ENCODE measurements around the gene RALGPS1. TPM values are rescaled to one million over a fixed set of nuclear protein-coding genes. Genes with fewer than 3 reads are reported as not detected.

The RALGPS1 gene
- total RNA-seq, 2 experiments from 2014 or later, result 1.9 to 2.2 TPM

DNA sequence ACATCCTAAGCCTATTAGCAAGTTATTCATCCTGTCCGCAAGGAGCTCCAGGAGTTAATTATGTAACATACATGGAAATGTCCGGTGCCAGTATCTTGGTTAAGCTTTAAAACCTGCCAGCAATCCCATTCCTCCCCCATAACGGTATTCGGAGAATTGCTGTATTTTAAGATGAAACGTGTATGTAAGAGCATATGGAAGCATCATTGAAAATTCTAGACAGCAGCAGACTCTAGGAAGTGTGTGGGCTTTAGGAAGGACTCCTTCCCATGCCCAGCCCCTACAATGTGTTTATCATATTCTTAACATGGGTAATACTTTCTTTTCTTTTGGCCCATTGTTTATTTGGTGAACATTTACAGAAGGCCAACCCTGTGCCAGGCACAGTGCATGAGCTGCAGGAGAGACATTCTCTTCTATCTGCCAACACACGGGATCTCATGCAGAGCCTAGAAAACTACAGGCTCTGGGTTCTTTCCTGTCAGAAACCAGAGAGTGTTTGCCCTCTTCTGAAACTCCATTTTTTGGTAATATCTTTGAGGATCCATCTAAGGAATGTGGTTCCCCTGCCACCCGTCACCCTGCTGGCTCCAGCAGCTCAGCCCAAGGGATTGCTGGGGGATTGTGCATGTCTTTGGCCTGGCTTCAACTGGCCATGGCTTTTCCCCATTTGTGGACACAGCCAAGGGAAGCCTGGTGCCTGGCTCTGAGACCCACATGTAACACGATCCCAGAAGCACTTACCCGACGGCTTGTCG, 192.8 kb downstream of the RALGPS1 start:
- POLR2A ChIA-PET, result no interaction called here
- Mint-ChIP-seq H3K4me3 (no peak overlapping the region), H3K36me3 (ENCODE audit: low read depth) (no peaks in the 10 kb centered on the region), H3K27me3 (peaks cover 10% of the 10 kb centered on the region), H3K4me1 (no peaks in the 10 kb centered on the region), H3K27ac (no peak overlapping the region), H3K9me3 (no peaks in the 10 kb centered on the region)
- CTCF ChIA-PET, result interaction anchor here (3.3 kb wide), 1 partner anchor 23 kb away, joined by 14 read pairs; no protein-coding TSS in a partner anchor
- no peak for DNase-seq

DNA sequence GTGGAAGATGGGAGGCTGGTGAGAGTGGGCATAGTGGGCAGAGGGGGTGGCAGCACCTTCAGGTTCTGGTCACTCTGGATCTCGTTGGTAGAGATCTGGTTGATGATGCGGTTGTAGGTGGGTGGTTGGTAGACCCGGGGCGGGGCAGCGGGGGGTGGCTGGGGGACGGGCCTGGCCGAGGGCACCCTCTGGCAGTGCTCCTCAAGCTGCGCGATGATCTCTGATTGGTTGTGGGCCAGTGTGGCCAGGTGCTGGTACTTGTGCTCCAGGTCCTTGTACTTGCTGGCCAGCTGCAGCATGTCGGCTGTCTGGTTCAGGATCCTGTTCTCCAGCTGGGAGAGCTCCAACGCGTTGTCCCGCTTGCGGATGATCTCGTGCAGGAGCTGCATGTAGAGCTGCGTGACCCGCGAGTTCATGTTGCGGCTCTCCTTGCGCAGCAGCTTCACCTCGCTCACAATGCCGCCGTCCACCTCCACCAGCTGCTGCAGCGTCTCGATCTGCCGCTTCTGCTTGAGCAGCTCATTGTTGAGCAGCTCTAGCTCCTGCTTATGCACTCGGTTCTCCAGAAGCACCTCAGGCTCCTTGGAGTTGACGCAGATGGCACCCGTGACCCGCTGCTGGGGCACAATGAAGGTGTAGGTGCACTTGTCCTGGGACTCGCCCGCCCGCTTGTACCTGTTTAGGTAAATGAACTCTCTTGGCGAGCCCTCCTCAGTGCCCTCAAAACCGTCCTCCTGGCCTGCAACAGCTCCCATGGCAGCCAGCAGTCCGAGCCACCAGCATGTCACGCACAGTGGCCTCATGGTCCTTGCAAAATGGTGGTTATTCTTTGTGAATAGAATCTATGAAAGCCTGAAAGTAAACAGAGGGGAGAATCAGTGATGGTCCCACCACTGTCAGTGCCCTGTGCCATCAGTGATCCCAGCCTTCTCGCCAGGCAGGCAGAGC, 193.6 kb downstream of the RALGPS1 start:
- no peaks in the 10 kb centered on the region for H3K36me3 Mint-ChIP-seq (ENCODE audit: low read depth)
- ChIA-PET CTCF (interaction anchor here (1.0 to 3.3 kb wide), 2 partner anchors 9 to 24 kb away, joined by 3 to 14 read pairs; no protein-coding TSS in a partner anchor), POLR2A (no interaction called here)
- DNase-seq, result no peak
- no peak overlapping the region for H3K27ac Mint-ChIP-seq
- H3K4me1 Mint-ChIP-seq, result no peaks in the 10 kb centered on the region
- no peaks in the 10 kb centered on the region for H3K9me3 Mint-ChIP-seq
- H3K4me3 Mint-ChIP-seq, result no peak overlapping the region
- H3K27me3 Mint-ChIP-seq, result peaks cover 10% of the 10 kb centered on the region

DNA sequence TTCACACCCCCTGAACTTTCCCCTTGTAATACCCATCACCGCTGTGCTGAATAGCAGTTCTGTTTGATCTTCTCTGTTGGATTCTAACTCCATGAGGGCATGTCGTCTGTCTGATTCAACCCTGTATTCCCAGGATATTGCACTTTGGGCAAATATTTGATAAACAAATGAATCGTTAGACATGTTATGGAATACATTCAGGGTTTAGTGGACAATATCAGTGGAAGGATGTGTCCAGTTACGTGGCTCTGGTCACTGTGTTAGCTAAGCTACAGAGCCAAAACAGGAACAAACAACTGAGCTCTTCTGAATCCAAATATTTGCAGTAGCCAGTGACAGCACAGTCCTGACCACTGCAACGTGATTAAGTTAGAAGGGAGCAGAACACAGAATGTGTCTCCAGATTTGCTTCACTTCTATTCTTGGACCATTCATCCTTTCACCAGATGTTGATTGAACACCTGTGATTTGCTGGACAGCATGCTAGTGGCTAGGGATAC, 194.7 kb downstream of the RALGPS1 start:
- ChIA-PET CTCF (interaction anchor here (0.6 to 1.0 kb wide), 2 partner anchors 8 to 14 kb away, joined by 3 read pairs; partner anchors contain the start of gene ANGPTL2), POLR2A (no interaction called here)
- H3K4me1 Mint-ChIP-seq, result no peaks in the 10 kb centered on the region
- no peaks in the 10 kb centered on the region for H3K36me3 Mint-ChIP-seq (ENCODE audit: low read depth)
- no peak for DNase-seq
- H3K9me3 Mint-ChIP-seq, result no peaks in the 10 kb centered on the region
- H3K4me3 Mint-ChIP-seq, result no peak overlapping the region
- H3K27me3 Mint-ChIP-seq, result peaks cover 7% of the 10 kb centered on the region
- no peak overlapping the region for H3K27ac Mint-ChIP-seq

DNA sequence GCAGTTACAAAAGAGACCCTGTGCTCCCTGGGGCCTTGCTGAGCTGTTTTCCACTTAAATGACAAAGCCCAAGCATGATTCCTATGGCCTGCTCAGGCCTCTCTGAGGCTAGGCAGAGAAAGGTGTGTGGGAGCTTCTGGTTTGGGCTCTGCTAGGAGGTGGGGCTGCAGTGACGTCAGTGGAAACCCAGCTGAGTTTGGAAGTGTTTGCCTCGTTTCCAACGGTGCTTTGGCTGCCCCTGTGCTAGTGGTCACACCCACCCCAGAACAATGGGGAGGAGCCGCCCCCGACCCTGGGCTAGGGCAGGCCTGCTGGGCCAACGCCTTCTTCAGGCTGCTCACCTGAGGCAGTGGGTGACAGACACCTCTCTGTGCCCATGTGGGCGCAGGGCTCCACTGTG, 197.5 kb downstream of the RALGPS1 start:
- POLR2A ChIA-PET, result no interaction called here
- Mint-ChIP-seq H3K27me3 (peaks cover 7% of the 10 kb centered on the region), H3K4me3 (no peak overlapping the region)

DNA sequence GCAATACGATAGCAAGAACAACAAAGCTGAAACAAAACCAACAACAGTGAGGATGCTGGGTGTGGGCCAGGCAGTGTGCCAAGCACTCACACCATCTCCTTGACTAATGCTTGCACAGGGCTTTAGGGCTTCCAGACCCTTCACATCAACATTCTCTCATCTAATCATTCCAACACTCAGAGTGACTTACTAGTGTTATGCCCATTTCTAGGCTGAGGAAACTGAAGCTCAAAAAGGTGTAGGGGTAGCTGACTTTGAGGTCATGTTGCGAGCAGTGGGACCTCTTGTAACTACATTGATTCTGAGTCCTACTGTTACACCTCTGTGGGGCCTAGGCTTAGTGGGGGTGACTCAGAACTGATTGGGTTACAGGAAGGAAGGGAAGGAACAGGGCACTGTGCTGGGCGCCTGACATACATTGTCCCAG, 198.2 kb downstream of the RALGPS1 start:
- Mint-ChIP-seq H3K36me3 (ENCODE audit: low read depth) (no peaks in the 10 kb centered on the region), H3K9me3 (no peaks in the 10 kb centered on the region), H3K27ac (no peak overlapping the region), H3K4me3 (no peak overlapping the region), H3K4me1 (peaks cover 19% of the 10 kb centered on the region), H3K27me3 (peaks cover 7% of the 10 kb centered on the region)
- DNase-seq, result no peak
- CTCF ChIA-PET, result interaction anchor here (1.4 to 2.0 kb wide), 2 partner anchors 10 to 18 kb away, joined by 4 read pairs; partner anchors contain the start of gene ANGPTL2
- POLR2A ChIA-PET, result no interaction called here

More for the DNA sequence above, 197.5 kb downstream of the RALGPS1 start:
- no peak for DNase-seq
- peaks cover 16% of the 10 kb centered on the region for H3K4me1 Mint-ChIP-seq
- no peak overlapping the region for H3K27ac Mint-ChIP-seq
- no peaks in the 10 kb centered on the region for H3K36me3 Mint-ChIP-seq (ENCODE audit: low read depth)
- CTCF ChIA-PET, result interaction anchor here (1.4 to 2.0 kb wide), 2 partner anchors 11 to 19 kb away, joined by 4 read pairs; partner anchors contain the start of gene ANGPTL2
- H3K9me3 Mint-ChIP-seq, result no peaks in the 10 kb centered on the region

DNA sequence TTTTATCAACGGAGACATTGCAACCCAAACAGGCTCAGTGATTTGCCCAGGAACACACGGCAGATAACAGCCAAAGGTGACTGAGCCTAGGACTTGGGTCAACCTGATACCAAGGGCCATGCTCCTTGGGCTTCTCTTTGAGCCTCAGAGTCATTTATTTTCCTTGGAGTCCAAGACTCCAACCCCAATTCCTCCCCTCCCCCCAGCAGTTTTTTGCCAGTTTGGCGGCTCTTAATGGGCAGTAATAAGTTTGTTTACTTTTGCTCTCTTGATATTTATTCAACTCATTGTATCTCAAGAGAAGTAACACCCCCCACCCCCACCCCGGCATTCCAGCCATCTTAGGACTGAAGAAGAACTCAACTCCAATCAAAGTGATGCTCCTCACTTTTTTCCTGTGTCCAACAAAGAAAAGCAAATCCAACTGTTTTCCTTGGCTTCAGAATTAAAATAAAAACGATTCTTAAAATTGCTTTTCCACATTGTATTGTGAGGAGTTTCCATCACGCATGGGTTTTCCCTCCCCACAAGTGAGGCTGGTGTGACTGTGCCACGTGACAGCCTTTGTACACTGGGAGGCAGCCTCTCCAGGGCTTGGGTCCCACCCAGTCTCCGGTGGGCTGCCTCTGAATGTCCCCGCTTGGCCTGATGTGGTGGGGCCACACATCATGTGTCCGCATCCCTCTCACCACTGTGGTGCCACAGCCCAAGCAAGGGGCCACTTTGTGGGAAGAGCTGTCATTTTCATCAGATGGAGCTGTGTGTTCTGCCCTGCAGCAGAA, 198.8 kb downstream of the RALGPS1 start:
- POLR2A ChIA-PET, result no interaction called here
- H3K27me3 Mint-ChIP-seq, result peaks cover 7% of the 10 kb centered on the region
- CTCF ChIA-PET, result interaction anchor here (1.8 to 2.2 kb wide), 2 partner anchors 10 to 17 kb away, joined by 4 to 5 read pairs; partner anchors contain the start of gene ANGPTL2

DNA sequence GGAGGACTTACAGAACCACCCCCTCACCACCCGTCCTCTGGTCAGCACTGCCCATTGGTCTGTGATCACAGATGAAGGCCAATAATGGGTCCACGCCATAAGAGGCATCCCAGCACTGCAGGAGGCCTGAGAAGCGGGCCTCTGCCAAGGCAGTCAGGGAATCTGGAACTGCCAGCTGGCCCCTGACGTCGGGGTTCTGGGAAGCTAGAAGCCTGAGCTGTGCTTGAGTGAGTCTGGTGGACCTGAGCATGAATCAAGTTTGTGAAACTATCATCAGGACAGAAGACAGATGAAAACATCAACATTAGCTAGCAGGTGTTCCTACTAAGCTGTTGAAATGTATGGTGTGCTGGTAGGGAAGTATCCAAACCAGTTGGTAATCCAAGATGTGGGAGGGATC, 200.0 kb downstream of the RALGPS1 start:
- ChIA-PET CTCF (interaction anchor here (1.8 to 2.2 kb wide), 2 partner anchors 8 to 16 kb away, joined by 4 to 5 read pairs; partner anchors contain the start of gene ANGPTL2), POLR2A (no interaction called here)
- H3K9me3 Mint-ChIP-seq, result no peaks in the 10 kb centered on the region
- H3K4me3 Mint-ChIP-seq, result no peak overlapping the region
- H3K36me3 Mint-ChIP-seq (ENCODE audit: low read depth), result no peaks in the 10 kb centered on the region
- no peak overlapping the region for H3K27ac Mint-ChIP-seq
- no peak for DNase-seq
- H3K4me1 Mint-ChIP-seq, result peaks cover 19% of the 10 kb centered on the region
- H3K27me3 Mint-ChIP-seq, result peaks cover 9% of the 10 kb centered on the region

More for the DNA sequence above, 198.8 kb downstream of the RALGPS1 start:
- Mint-ChIP-seq H3K4me3 (no peak overlapping the region), H3K4me1 (peaks cover 19% of the 10 kb centered on the region), H3K27ac (no peak overlapping the region), H3K9me3 (no peaks in the 10 kb centered on the region), H3K36me3 (ENCODE audit: low read depth) (no peaks in the 10 kb centered on the region)
- no peak for DNase-seq

DNA sequence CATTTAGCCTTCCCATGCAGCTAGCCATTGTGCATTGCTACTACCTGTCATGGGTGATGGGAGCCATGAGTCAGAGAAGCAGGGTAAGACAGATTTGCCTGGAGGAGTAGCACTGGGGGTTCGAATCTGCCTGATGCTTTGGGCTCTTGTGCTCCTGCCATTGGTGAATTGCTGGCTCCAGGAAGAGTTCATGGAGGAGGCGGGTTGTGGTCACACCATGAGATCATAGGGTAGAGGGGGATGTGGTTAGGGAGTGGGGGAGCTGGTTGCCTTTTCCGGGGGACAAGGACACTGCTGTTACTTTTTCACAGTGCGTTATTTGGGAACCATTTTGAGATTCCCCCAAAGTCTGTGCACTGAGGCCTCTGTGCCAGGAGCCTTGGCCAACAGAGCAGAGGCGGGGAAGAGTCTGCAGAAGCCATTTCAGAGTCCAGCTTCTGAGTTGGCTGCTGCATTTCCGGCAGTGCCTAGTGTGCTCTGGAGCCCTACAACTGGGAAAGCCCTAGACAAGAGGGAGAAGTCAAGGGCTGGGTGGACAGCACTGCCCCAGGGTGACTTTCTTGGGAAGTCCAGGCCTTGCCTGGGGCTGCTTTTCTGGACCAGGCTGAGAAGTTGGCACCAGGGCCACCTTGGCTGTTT, 201.6 kb downstream of the RALGPS1 start:
- H3K27ac Mint-ChIP-seq, result peak overlapping the region; percentile 72
- ChIA-PET POLR2A (no interaction called here), CTCF (interaction anchor here (1.3 kb wide), 2 partner anchors 8 to 14 kb away, joined by 3 read pairs; no protein-coding TSS in a partner anchor)
- peaks cover 19% of the 10 kb centered on the region for H3K4me1 Mint-ChIP-seq
- DNase-seq, result peak; percentile 21
- H3K27me3 Mint-ChIP-seq, result peaks cover 15% of the 10 kb centered on the region
- H3K9me3 Mint-ChIP-seq, result no peaks in the 10 kb centered on the region
- peak overlapping the region; percentile 23 for H3K4me3 Mint-ChIP-seq
- no peaks in the 10 kb centered on the region for H3K36me3 Mint-ChIP-seq (ENCODE audit: low read depth)

DNA sequence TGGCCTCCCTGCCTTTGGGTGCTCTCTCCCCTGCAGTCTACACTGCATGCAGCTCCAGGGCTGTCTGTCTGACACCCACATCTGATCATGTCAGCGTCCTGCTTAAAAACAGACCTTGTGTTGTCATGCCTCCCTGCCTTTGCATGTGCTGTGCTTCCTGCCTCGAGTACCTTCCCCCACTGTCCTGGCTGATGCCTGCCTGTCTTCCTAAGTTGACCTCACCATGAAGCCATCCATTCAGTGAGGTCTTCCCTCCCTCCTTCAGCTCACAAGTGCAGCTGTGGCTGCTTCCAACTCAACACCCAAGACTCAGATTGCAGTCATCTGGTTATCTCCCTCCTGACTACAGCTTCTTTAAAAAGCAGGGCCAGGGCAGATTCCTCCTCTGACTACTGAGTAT, 202.4 kb downstream of the RALGPS1 start:
- Mint-ChIP-seq H3K36me3 (ENCODE audit: low read depth) (no peaks in the 10 kb centered on the region), H3K4me1 (peaks cover 19% of the 10 kb centered on the region), H3K4me3 (no peak overlapping the region), H3K9me3 (no peaks in the 10 kb centered on the region), H3K27me3 (peaks cover 21% of the 10 kb centered on the region), H3K27ac (peak overlapping the region; percentile 64)
- ChIA-PET CTCF (interaction anchor here (0.6 to 1.3 kb wide), 3 partner anchors 8 to 191 kb away, joined by 3 read pairs; no protein-coding TSS in a partner anchor), POLR2A (no interaction called here)
- no peak for DNase-seq

DNA sequence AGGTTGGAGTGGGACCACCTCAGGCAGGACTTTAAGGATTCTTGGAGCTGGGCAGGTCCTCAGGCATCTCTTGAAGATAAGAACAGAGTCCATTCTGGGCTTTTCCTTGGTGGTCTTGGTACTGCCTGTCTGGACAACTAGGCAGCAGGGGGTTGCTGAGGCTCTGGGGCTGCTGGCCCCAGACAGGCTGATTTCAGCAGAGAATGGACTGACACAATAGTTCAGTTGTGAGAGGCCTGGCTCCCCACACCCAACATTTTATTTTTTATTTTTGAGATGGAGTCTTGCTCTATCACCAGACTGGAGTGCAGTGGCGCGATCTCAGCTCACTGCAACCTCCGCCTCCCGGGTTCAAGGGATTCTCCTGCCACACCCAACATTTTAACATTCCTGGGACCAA, 203.2 kb downstream of the RALGPS1 start:
- CTCF ChIA-PET, result no interaction called here
- H3K4me1 Mint-ChIP-seq, result peaks cover 19% of the 10 kb centered on the region
- H3K4me3 Mint-ChIP-seq, result no peak overlapping the region
- peaks cover 25% of the 10 kb centered on the region for H3K27me3 Mint-ChIP-seq
- H3K36me3 Mint-ChIP-seq (ENCODE audit: low read depth), result no peaks in the 10 kb centered on the region
- no peaks in the 10 kb centered on the region for H3K9me3 Mint-ChIP-seq
- POLR2A ChIA-PET, result no interaction called here
- H3K27ac Mint-ChIP-seq, result no peak overlapping the region
- no peak for DNase-seq

DNA sequence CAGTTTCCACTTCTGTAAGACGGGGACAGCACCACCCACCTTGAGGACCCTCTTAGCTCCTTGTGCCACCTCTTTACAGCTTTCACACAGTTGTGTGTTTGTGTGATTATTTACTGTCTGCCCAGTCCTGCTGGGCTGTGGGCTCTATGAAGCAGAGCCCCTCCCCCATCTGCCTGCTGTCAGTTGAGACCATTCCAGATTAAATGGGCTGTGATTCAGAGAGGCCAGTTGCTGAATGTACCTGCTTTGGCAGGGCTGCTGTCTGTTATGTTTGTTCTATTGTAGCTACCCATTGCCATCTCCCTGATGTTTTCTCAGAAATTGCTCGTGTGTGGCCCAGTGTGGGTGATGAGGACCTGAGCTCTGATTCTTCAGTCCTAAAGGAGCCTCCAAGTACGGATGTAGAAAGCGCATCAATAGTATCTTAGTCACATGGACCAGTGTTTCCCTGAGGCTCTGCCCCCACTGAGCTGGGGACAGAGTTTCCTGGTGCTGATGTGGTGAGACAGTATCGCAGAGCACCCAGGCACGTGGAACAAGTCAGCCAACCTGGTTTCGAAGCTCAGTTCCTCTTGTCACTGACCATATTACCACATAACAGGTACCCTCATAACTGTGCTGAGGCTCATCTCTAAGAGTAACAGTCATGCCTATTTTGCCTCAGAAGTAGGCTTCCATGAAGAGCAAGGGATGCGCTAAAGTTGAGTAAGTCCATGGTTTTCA, 204.2 kb downstream of the RALGPS1 start:
- Mint-ChIP-seq H3K4me1 (peaks cover 19% of the 10 kb centered on the region), H3K4me3 (no peak overlapping the region), H3K27ac (no peak overlapping the region)

More for the DNA sequence above, 204.2 kb downstream of the RALGPS1 start:
- POLR2A ChIA-PET, result no interaction called here
- DNase-seq, result no peak
- CTCF ChIA-PET, result interaction anchor here (1.4 kb wide), 1 partner anchor 9 kb away, joined by 4 read pairs; no protein-coding TSS in a partner anchor
- Mint-ChIP-seq H3K27me3 (peaks cover 34% of the 10 kb centered on the region), H3K36me3 (ENCODE audit: low read depth) (no peaks in the 10 kb centered on the region), H3K9me3 (no peaks in the 10 kb centered on the region)
